GM12878 (cell line): ENCODE measurements around the gene C3. TPM values are rescaled to one million over a fixed set of nuclear protein-coding genes. Genes with fewer than 3 reads are reported as not detected.

ENCODE experiments used
- ATAC-seq: fragments of 200-7000 bp; cut with Tn5 transposase; 3 replicates; pipeline ENCODE4 v1.9.1; 2020; ENCODE audit warnings: mild to moderate bottlenecking, moderate library complexity
- BruUV-seq: library from RNA; stranded (reverse); fragments of 400-500 nt; replicated peaks from 2 replicates; lab custom pipeline; 2021; lab: Mats Ljungman, UMichigan
- CTCF ChIA-PET: fragments of 300-600 bp; sonication (Branson Sonifier 250); formaldehyde crosslinking; extraction: SDS; loops from one replicate; lab custom pipeline; 2021; ENCODE audit warnings: inconsistent platforms; lab: Yijun Ruan, JAX
- POLR2A ChIA-PET: fragments of 350-600 bp; formaldehyde crosslinking; extraction: SDS; loops from one replicate; lab custom pipeline; 2021; ENCODE audit warnings: inconsistent platforms; lab: Charles Lee
- RAD21 ChIA-PET: fragments of 300-600 bp; sonication (Branson Sonifier 250); formaldehyde crosslinking; loops from one replicate; lab custom pipeline; 2023; ENCODE audit warnings: antibody characterized with exemption; ENCODE audit not compliant: unreplicated experiment; lab: Charles Lee
- SMC1A ChIA-PET: fragments of 300-600 bp; sonication (Branson Sonifier 250); formaldehyde crosslinking; loops from one replicate; lab custom pipeline; 2023; ENCODE audit not compliant: unreplicated experiment, uncharacterized antibody; lab: Charles Lee
- DNase-seq: peaks from one replicate; pipeline ENCODE4 v3.0.0-alpha.2; 2011; ENCODE audit warnings: low read depth, low spot score
- FAIRE-seq: peaks from 3 replicates; lab custom pipeline; 2011; peaks lifted over from hg19 to GRCh38; lab: Jason Lieb, UNC
- H2AFZ ChIP-seq: 2 replicates; pipeline ENCODE4 v1.6.0; 2011; ENCODE audit warnings: low read depth, low read length, control low read depth; ENCODE audit not compliant: control insufficient read depth
- H3K27ac ChIP-seq: 2 replicates; pipeline ENCODE4 v1.5.1; 2011; ENCODE audit warnings: control low read depth; ENCODE audit not compliant: control insufficient read depth, insufficient read depth
- H3K27me3 ChIP-seq, 2 experiments: replicated peaks in 1 of 2; 2 replicates each; pipeline versions ENCODE4 v1.6.0 to v1.6.1; 2011; ENCODE audit warnings: low read length in 1 of 2; ENCODE audit not compliant: control insufficient read depth in 2 of 2, insufficient read depth in 2 of 2
- H3K36me3 ChIP-seq, 2 experiments: 2 replicates each; pipeline ENCODE4 v1.5.1; 2011; ENCODE audit warnings: low read length in 1 of 2; ENCODE audit not compliant: control insufficient read depth in 2 of 2, insufficient read depth in 2 of 2
- H3K4me1 ChIP-seq: 2 replicates; pipeline ENCODE4 v1.6.1; 2011; ENCODE audit warnings: mild to moderate bottlenecking, low read length, moderate library complexity, mixed read lengths; ENCODE audit not compliant: control insufficient read depth, insufficient read depth
- H3K4me2 ChIP-seq: 2 replicates; pipeline ENCODE4 v1.6.0; 2011; ENCODE audit warnings: control low read depth; ENCODE audit not compliant: control insufficient read depth, insufficient read depth
- H3K4me3 ChIP-seq: fragments of 200-600 bp; sonication (generic); 2 replicates; pipeline ENCODE4 v1.5.1; 2016
- H3K79me2 ChIP-seq: 2 replicates; pipeline ENCODE4 v1.6.0; 2011; ENCODE audit warnings: low read length; ENCODE audit not compliant: control insufficient read depth, insufficient read depth
- H3K9ac ChIP-seq: 2 replicates; pipeline ENCODE4 v1.8.0; 2011; ENCODE audit warnings: low read length, control low read depth, mixed read lengths; ENCODE audit not compliant: control insufficient read depth, insufficient read depth
- H3K9me3 ChIP-seq: replicated peaks from 3 replicates; pipeline ENCODE4 v1.5.1; 2011; ENCODE audit warnings: mild to moderate bottlenecking, low read length; ENCODE audit not compliant: control insufficient read depth, insufficient read depth
- H4K20me1 ChIP-seq: 2 replicates; pipeline ENCODE4 v1.6.0; 2011; ENCODE audit not compliant: control insufficient read depth, insufficient read depth
- IRF5 ChIP-seq: fragments of 450-650 bp; IDR thresholded peaks from 2 replicates; pipeline ENCODE4 v1.6.1; 2017; ENCODE audit warnings: borderline replicate concordance
- WGBS: methylation state at CpG from one replicate; pipeline ENCODE4 v1.1.6; 2016; ENCODE audit warnings: low lambda C conversion rate; ENCODE audit not compliant: insufficient replicate concordance, insufficient coverage; ENCODE audit errors: missing lambda C conversion rate; 5-methylcytosine and 5-hydroxymethylcytosine counted together
- in situ Hi-C: fragments of 300-500 bp; cut with MboI; formaldehyde crosslinking; loops from 9 replicates; pipeline ENCODE4 v1.14.3; 2018; ENCODE audit warnings: mixed read lengths
- intact Hi-C: fragments of 100-400 bp; cut with micrococcal nuclease; formaldehyde crosslinking; loops from one replicate; pipeline ENCODE4 v1.14.2; 2022; ENCODE audit not compliant: unreplicated experiment
- polyA plus RNA-seq, 11 experiments: library from polyadenylated mRNA; depleted of rRNA in 4 of 11; unstranded in 6 of 11; stranded (reverse) in 5 of 11; fragments of >200 nt; fragmentation: Nextera tagmentation in 4 of 11; fragmentation: Illumina TruSeq in 1 of 11; extraction: Ambion mirVana in 4 of 11; extraction: Trizol in 1 of 11; gene quantifications; 1 replicate in 1 of 11; 2 replicates in 10 of 11; pipeline versions ENCODE4 v1.2.1 to v1.2.3, GENCODE V29; 2011 to 2016; ENCODE audit warnings: inconsistent platforms in 2 of 11, missing spikeins in 2 of 11, low read depth in 1 of 11
- total RNA-seq, 4 experiments: library from RNA; depleted of rRNA in 3 of 4; stranded (reverse); fragments of >200 nt in 3 of 4; fragmentation: Illumina TruSeq in 1 of 4; extraction: Trizol in 1 of 4; gene quantifications; 2 replicates each; pipeline versions ENCODE4 v1.2.1 to v1.2.3, GENCODE V29; 2013 to 2021

C3 gene
- total and polyA plus RNA-seq, 10 of the 15 experiments (the other 5 are each of a cell fraction or from before 2014, with no cell fraction given), result 0.20 to 6.7 (median 0.72) TPM

- Histone ChIP-seq H3K4me3 (no peak overlapping the region), H3K79me2 (no peaks in the 10 kb centered on the region), H3K36me3 (no peaks in the 10 kb centered on the region), H2AFZ (no peak overlapping the region), H3K4me2 (no peak overlapping the region), H3K27me3 (no peaks in the 10 kb centered on the region; a peak in 2 of 4 replicates), H3K9ac (no peak overlapping the region), H4K20me1 (no peaks in the 10 kb centered on the region), H3K4me1 (no peaks in the 10 kb centered on the region), H3K27ac (no peak overlapping the region), H3K9me3 (no peaks in the 10 kb centered on the region)
- CTCF ChIA-PET, result no interaction called here
- in situ Hi-C loops (no loop called here), intact Hi-C loops (no loop called here)
- no TSS peak for BruUV-seq
- no peak for FAIRE-seq
- 40% methylated on average over 24 of the region's 24 CpGs for WGBS
- POLR2A ChIA-PET, result no interaction called here
- DNase-seq, result no peak
- SMC1A ChIA-PET, result interaction anchor here (2.1 kb wide), 1 partner anchor 38 kb away, joined by 7 read pairs; no protein-coding TSS in a partner anchor
- TF ChIP-seq IRF5, result no peak
- ATAC-seq, result no peak
- RAD21 ChIA-PET, result no interaction called here
Observed at GRCh38 chr19:6713773-6714692, 6.4 kb downstream of the C3 start.
